Raji (cell line): ENCODE results near the gene NID1.

Experiments
- POLR2A ChIP-seq: IDR thresholded peaks from 2 replicates; pipeline ENCODE4 v1.6.1; 2011; ENCODE audit warnings: low read depth, low read length, control low read depth; ENCODE audit not compliant: insufficient read depth

Gene NID1, protein sequence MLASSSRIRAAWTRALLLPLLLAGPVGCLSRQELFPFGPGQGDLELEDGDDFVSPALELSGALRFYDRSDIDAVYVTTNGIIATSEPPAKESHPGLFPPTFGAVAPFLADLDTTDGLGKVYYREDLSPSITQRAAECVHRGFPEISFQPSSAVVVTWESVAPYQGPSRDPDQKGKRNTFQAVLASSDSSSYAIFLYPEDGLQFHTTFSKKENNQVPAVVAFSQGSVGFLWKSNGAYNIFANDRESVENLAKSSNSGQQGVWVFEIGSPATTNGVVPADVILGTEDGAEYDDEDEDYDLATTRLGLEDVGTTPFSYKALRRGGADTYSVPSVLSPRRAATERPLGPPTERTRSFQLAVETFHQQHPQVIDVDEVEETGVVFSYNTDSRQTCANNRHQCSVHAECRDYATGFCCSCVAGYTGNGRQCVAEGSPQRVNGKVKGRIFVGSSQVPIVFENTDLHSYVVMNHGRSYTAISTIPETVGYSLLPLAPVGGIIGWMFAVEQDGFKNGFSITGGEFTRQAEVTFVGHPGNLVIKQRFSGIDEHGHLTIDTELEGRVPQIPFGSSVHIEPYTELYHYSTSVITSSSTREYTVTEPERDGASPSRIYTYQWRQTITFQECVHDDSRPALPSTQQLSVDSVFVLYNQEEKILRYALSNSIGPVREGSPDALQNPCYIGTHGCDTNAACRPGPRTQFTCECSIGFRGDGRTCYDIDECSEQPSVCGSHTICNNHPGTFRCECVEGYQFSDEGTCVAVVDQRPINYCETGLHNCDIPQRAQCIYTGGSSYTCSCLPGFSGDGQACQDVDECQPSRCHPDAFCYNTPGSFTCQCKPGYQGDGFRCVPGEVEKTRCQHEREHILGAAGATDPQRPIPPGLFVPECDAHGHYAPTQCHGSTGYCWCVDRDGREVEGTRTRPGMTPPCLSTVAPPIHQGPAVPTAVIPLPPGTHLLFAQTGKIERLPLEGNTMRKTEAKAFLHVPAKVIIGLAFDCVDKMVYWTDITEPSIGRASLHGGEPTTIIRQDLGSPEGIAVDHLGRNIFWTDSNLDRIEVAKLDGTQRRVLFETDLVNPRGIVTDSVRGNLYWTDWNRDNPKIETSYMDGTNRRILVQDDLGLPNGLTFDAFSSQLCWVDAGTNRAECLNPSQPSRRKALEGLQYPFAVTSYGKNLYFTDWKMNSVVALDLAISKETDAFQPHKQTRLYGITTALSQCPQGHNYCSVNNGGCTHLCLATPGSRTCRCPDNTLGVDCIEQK

GRCh38 chr1:236064674-236065508 is at the start of gene NID1:
NID1 (minus strand) TSS chr1:236065090; CDS start chr1:236065079, 11 bp downstream.
- TF ChIP-seq POLR2A, result no peak

- no peak for TF ChIP-seq POLR2A
Measured at GRCh38 chr1:236114076-236114747, 49.3 kb upstream of the NID1 start.

DNA sequence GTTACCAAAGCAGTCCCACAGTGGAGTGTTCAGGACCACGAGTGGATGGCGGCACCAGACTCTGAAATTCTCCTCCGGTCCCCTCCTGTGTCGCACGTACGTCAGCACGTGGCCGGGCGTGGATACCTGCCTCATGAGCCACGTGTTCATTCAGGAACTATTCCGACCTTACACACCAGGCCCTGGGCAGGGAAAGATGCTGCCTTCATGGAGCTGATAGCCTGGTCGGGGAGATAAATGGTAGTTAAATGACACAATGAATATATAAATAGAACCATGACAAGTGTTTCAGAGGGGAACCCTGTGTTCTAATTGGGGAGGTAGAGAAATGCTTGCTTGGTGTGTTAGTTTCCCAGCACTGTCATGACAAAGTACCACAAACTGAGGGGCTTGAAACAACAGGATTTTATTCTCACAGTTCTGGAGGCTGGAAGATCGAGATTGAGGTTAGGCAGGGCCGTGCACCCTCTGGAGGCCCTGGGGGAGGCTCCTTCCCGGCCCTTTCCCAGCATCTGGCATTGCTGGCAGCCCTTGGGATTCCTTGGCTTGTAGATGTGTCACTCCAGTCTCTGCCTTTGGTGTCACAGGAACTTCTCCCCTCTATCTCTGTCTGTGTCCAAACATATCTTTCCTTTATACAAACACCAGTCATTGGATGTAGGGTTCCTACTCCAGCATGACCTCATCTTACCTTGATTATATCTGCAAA is 48.6 kb upstream of the NID1 start:
- no peak for TF ChIP-seq POLR2A

DNA sequence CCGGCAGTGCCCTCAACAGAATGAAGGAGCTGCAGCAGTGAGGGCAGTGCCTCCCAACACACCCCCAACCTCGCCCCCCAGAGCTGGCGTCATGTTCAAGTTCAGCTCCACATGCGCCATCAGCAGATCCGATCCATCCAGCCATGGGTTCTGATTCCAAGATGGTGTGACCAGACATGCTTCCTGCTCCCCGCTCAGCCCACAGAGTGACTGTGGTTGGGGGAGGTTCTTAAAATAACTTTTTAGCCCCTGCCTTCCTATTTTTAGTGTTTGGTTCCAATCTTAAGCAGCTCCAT is 47.4 kb upstream of the NID1 start:
- no peak for TF ChIP-seq POLR2A

GRCh38 chr1:236111527-236112331 is 46.8 kb upstream of the NID1 start:
- TF ChIP-seq POLR2A, result no peak

GRCh38 chr1:236110137-236110536 is 45.2 kb upstream of the NID1 start:
- TF ChIP-seq POLR2A, result no peak

DNA sequence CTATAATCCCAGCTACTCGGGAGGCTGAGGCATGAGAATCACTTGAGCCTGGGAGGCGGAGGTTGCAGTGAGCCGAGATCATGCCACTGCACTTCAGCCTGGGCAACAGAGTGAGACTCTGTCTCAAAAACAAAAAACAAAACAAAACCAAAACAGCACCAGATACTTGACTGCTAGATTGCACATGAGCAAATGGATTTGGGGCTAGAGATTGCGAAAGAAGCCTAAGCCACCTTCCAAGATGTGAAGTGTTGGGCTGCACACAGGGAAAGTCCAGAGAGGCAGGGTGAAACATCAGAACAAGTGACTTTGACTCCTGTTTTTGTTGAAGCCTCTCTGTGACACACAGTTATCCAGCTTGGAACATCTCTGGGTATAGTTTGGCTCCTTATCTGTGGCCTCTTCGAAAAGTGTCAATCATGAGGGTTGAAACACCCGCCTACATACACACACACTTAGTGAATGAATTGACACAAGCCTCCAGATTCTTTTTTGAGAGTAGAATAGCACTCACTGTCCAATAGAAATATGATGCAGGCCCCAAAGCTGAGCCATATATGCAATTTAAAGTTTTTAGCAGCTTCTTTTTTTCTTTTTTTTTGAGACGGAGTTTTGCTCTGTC is 43.2 kb upstream of the NID1 start:
- no peak for TF ChIP-seq POLR2A

DNA sequence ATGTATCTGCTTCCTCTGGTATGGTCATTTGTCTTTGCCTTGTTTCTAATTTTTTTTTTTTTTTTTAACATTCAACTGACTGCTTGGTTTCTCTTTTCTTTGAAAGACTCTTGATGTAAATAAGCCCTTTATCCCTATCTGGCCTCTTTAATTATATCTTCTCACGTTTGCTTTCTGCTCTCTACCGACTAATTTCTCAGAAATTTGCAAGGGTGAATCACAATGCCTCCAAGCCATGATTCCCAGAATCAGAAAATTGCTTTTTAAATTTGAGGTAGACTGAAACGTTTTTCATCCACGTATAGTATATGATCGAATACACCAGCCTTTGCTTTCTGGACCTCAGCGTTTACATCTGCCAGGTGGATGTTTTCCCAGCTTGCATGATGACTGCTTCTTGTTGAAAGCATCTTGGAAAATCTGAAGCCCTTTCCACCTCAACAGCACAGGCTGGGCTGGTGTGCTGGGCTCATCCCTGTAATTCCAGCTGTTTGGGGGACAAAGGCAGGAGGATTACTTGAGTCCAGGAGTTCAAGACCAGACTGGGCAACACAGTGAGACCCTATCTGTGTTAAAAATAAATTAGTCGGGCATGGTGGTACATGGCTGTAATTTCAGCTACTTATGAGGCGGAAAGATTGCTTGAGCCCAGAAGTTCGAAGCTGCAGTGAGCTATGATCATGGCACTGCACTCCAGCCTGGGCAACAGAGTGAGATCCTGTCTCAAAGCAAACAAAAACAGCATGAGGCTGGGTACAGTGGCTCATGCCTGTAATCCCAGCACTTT is 42.4 kb upstream of the NID1 start:
- no peak for TF ChIP-seq POLR2A

DNA sequence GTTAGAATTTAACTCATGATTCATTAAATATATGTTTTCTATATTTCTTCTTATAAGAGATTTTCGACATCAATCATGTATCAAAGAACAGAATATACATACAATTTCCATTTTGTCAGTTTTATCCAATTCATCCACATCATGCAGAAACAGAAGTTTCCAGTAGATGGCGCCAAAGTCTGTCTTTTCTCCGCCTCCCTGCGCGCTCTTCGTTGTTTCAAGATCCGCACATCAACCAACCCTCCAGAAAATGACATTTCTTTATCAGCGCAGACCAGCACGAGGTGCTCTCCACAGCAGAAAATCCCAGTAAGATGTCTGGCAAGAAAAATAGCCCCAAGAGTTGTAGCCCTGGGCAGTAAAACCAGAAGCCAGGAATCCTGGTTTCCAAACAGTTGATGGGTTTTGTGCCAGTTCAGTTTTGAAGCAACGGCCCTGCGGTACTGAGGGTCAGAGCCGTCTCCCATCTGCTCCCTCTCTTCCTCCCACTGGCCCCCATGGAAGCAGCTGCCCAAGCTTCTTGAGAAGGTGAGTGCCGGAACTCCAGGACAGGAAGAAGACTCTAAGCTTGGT is 38.8 kb upstream of the NID1 start:
- no peak for TF ChIP-seq POLR2A

DNA sequence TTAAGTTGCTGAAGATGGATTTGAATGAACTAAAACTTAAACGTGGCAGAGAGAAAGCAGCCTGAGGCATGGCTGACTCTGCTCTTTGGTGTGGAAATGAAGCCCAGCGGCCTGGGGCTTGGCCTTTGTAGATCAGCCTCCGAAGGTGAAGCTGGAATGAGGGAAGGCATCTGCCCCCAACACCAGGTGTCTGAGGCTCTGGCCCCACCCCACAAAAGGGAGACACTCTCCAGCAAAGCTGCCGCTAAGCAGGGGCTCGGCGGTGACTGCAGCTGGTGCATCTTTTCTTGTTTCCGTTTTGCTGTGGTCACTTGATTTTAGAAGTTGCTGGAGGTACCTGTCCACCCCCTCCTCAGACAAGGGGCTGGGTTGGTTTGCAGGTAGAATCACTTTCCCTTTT is 38.2 kb upstream of the NID1 start:
- no peak for TF ChIP-seq POLR2A

GRCh38 chr1:236102611-236103010 is 37.7 kb upstream of the NID1 start:
- no peak for TF ChIP-seq POLR2A
